Measurements from ENCODE around the gene ANKAR. TPM values are rescaled to one million over a fixed set of nuclear protein-coding genes. Genes with fewer than 3 reads are reported as not detected.
"Not testable (repeated sequence)": the region's sequence is repeated elsewhere in the genome, so short reads cannot be mapped to it uniquely, and the experiment has no call there.

ANKAR gene
- total and polyA plus RNA-seq, 9 donors, result 3.7 to 16.3 (median 5.2) TPM

- no peak overlapping the region for H3K4me3 ChIP-seq (ENCODE audit: low read length)
- DNase-seq, result no peak
- WGBS (ENCODE audit: insufficient coverage), result 33% methylated on average over 2 of the region's 3 CpGs
Observed at GRCh38 chr2:189639007-189639609, 35.4 kb upstream of the ANKAR start.

GRCh38 chr2:189641002-189641401, 33.5 kb upstream of the ANKAR start:
- Histone ChIP-seq H3K9me3 (replicated peaks; ENCODE audit: control insufficient read depth, low read depth, low read length) (no peaks in the 10 kb centered on the region), H3K27ac (ENCODE audit: low read length) (no peak overlapping the region), H3K27me3 (ENCODE audit: control insufficient read depth, insufficient read depth, low read length) (no peaks in the 10 kb centered on the region), H3K4me1 (ENCODE audit: control insufficient read depth, insufficient read depth, low read length) (no peaks in the 10 kb centered on the region), H3K4me3 (ENCODE audit: low read length) (no peak overlapping the region), H3K36me3 (ENCODE audit: control insufficient read depth, insufficient read depth, low read length) (no peaks in the 10 kb centered on the region)
- WGBS (ENCODE audit: insufficient coverage), result 20% methylated on average over 1 of the region's 1 CpG
- DNase-seq, result no peak

More at GRCh38 chr2:189639007-189639609, 35.4 kb upstream of the ANKAR start:
- Histone ChIP-seq H3K27ac (ENCODE audit: low read length) (no peak overlapping the region), H3K4me1 (ENCODE audit: control insufficient read depth, insufficient read depth, low read length) (no peaks in the 10 kb centered on the region), H3K9me3 (replicated peaks; ENCODE audit: control insufficient read depth, low read depth, low read length) (no peaks in the 10 kb centered on the region), H3K36me3 (ENCODE audit: control insufficient read depth, insufficient read depth, low read length) (no peaks in the 10 kb centered on the region), H3K27me3 (ENCODE audit: control insufficient read depth, insufficient read depth, low read length) (no peaks in the 10 kb centered on the region)

GRCh38 chr2:189641590-189641989, 32.9 kb upstream of the ANKAR start:
- Histone ChIP-seq H3K4me3 (ENCODE audit: low read length) (no peak overlapping the region), H3K36me3 (ENCODE audit: control insufficient read depth, insufficient read depth, low read length) (no peaks in the 10 kb centered on the region), H3K9me3 (replicated peaks; ENCODE audit: control insufficient read depth, low read depth, low read length) (no peaks in the 10 kb centered on the region), H3K4me1 (ENCODE audit: control insufficient read depth, insufficient read depth, low read length) (no peaks in the 10 kb centered on the region), H3K27ac (ENCODE audit: low read length) (no peak overlapping the region), H3K27me3 (ENCODE audit: control insufficient read depth, insufficient read depth, low read length) (no peaks in the 10 kb centered on the region)
- no peak for DNase-seq
- WGBS (ENCODE audit: insufficient coverage), result 83% methylated on average over 2 of the region's 2 CpGs

- H3K27me3 ChIP-seq (ENCODE audit: control insufficient read depth, insufficient read depth, low read length), result no peaks in the 10 kb centered on the region
- H3K27ac ChIP-seq (ENCODE audit: low read length), result no peak overlapping the region
- H3K4me3 ChIP-seq (ENCODE audit: low read length), result no peak overlapping the region
- H3K36me3 ChIP-seq (ENCODE audit: control insufficient read depth, insufficient read depth, low read length), result no peaks in the 10 kb centered on the region
- DNase-seq, result no peak
- H3K4me1 ChIP-seq (ENCODE audit: control insufficient read depth, insufficient read depth, low read length), result no peaks in the 10 kb centered on the region
- H3K9me3 ChIP-seq (replicated peaks; ENCODE audit: control insufficient read depth, low read depth, low read length), result no peaks in the 10 kb centered on the region
Observed at GRCh38 chr2:189646521-189646920, 27.9 kb upstream of the ANKAR start.

- H3K9me3 ChIP-seq (replicated peaks; ENCODE audit: control insufficient read depth, low read depth, low read length), result no peaks in the 10 kb centered on the region
- H3K36me3 ChIP-seq (ENCODE audit: control insufficient read depth, insufficient read depth, low read length), result no peaks in the 10 kb centered on the region
- H3K27me3 ChIP-seq (ENCODE audit: control insufficient read depth, insufficient read depth, low read length), result no peaks in the 10 kb centered on the region
- no peaks in the 10 kb centered on the region for H3K4me1 ChIP-seq (ENCODE audit: control insufficient read depth, insufficient read depth, low read length)
- no peak overlapping the region for H3K4me3 ChIP-seq (ENCODE audit: low read length)
- no peak overlapping the region for H3K27ac ChIP-seq (ENCODE audit: low read length)
- 89% methylated on average over 1 of the region's 1 CpG for WGBS (ENCODE audit: insufficient coverage)
- no peak for DNase-seq
Observed at GRCh38 chr2:189648846-189649509, 25.5 kb upstream of the ANKAR start.

- H3K4me3 ChIP-seq (ENCODE audit: low read length), result no peak overlapping the region
- H3K36me3 ChIP-seq (ENCODE audit: control insufficient read depth, insufficient read depth, low read length), result no peaks in the 10 kb centered on the region
- DNase-seq, result no peak
- no peaks in the 10 kb centered on the region for H3K4me1 ChIP-seq (ENCODE audit: control insufficient read depth, insufficient read depth, low read length)
- no peak overlapping the region for H3K27ac ChIP-seq (ENCODE audit: low read length)
- no peaks in the 10 kb centered on the region for H3K27me3 ChIP-seq (ENCODE audit: control insufficient read depth, insufficient read depth, low read length)
- no peaks in the 10 kb centered on the region for H3K9me3 ChIP-seq (replicated peaks; ENCODE audit: control insufficient read depth, low read depth, low read length)
Observed at GRCh38 chr2:189651284-189651683, 23.2 kb upstream of the ANKAR start.

- 97% methylated on average over 16 of the region's 29 CpGs for WGBS (ENCODE audit: insufficient coverage)
- H3K4me1 ChIP-seq (ENCODE audit: control insufficient read depth, insufficient read depth, low read length); H3K4me3 ChIP-seq (ENCODE audit: low read length); H3K27ac ChIP-seq (ENCODE audit: low read length); H3K27me3 ChIP-seq (ENCODE audit: control insufficient read depth, insufficient read depth, low read length); H3K9me3 ChIP-seq (replicated peaks; ENCODE audit: control insufficient read depth, low read depth, low read length); H3K36me3 ChIP-seq (ENCODE audit: control insufficient read depth, insufficient read depth, low read length); DNase-seq: not testable (repeated sequence)
Observed at GRCh38 chr2:189653464-189653863, 21.0 kb upstream of the ANKAR start.

- Histone ChIP-seq H3K36me3 (ENCODE audit: control insufficient read depth, insufficient read depth, low read length) (no peaks in the 10 kb centered on the region), H3K4me1 (ENCODE audit: control insufficient read depth, insufficient read depth, low read length) (no peaks in the 10 kb centered on the region), H3K4me3 (ENCODE audit: low read length) (no peak overlapping the region), H3K27ac (ENCODE audit: low read length) (no peak overlapping the region), H3K27me3 (ENCODE audit: control insufficient read depth, insufficient read depth, low read length) (no peaks in the 10 kb centered on the region), H3K9me3 (replicated peaks; ENCODE audit: control insufficient read depth, low read depth, low read length) (no peaks in the 10 kb centered on the region)
- no peak for DNase-seq
- no CpG with 5 or more reads among the region's 3 CpGs for WGBS (ENCODE audit: insufficient coverage)
Observed at GRCh38 chr2:189654641-189655040, 19.8 kb upstream of the ANKAR start.

- Histone ChIP-seq H3K36me3 (ENCODE audit: control insufficient read depth, insufficient read depth, low read length) (no peaks in the 10 kb centered on the region), H3K27ac (ENCODE audit: low read length) (no peak overlapping the region)
Observed at GRCh38 chr2:189657867-189658266, 16.6 kb upstream of the ANKAR start.

GRCh38 chr2:189658306-189659212, 15.9 kb upstream of the ANKAR start:
- WGBS (ENCODE audit: insufficient coverage), result no CpG with 5 or more reads among the region's 7 CpGs
- no peak overlapping the region for H3K27ac ChIP-seq (ENCODE audit: low read length)

More at GRCh38 chr2:189657867-189658266, 16.6 kb upstream of the ANKAR start:
- Histone ChIP-seq H3K4me3 (ENCODE audit: low read length) (no peak overlapping the region), H3K4me1 (ENCODE audit: control insufficient read depth, insufficient read depth, low read length) (peaks cover 8% of the 10 kb centered on the region), H3K9me3 (replicated peaks; ENCODE audit: control insufficient read depth, low read depth, low read length) (no peaks in the 10 kb centered on the region), H3K27me3 (ENCODE audit: control insufficient read depth, insufficient read depth, low read length) (no peaks in the 10 kb centered on the region)
- peak; percentile 29 for DNase-seq
- no CpG with 5 or more reads among the region's 5 CpGs for WGBS (ENCODE audit: insufficient coverage)

More at GRCh38 chr2:189658306-189659212, 15.9 kb upstream of the ANKAR start:
- H3K4me1 ChIP-seq (ENCODE audit: control insufficient read depth, insufficient read depth, low read length), result peaks cover 8% of the 10 kb centered on the region
- H3K36me3 ChIP-seq (ENCODE audit: control insufficient read depth, insufficient read depth, low read length), result no peaks in the 10 kb centered on the region
- no peak for DNase-seq
- no peak overlapping the region for H3K4me3 ChIP-seq (ENCODE audit: low read length)
- no peaks in the 10 kb centered on the region for H3K27me3 ChIP-seq (ENCODE audit: control insufficient read depth, insufficient read depth, low read length)
- H3K9me3 ChIP-seq (replicated peaks; ENCODE audit: control insufficient read depth, low read depth, low read length), result no peaks in the 10 kb centered on the region
